A673 (cell line): ENCODE data around the gene WDR19.

Experiments used
- CTCF ChIP-seq: fragments of 300-800, 200-600 bp; sonication (generic); conservative IDR thresholded peaks from 2 replicates; pipeline ENCODE4 v1.5.1; 2017; ENCODE audit warnings: low read depth, mild to moderate bottlenecking, antibody characterized with exemption, low read length, moderate library complexity, mixed read lengths
- EZH2 ChIP-seq: fragments of 200-600 bp; sonication (generic); IDR thresholded peaks from 2 replicates; pipeline ENCODE4 v1.6.1; 2017; ENCODE audit warnings: borderline replicate concordance, low read depth, mild to moderate bottlenecking, mixed read lengths, antibody characterized with exemption, low read length; ENCODE audit not compliant: poor library complexity, severe bottlenecking

DNA sequence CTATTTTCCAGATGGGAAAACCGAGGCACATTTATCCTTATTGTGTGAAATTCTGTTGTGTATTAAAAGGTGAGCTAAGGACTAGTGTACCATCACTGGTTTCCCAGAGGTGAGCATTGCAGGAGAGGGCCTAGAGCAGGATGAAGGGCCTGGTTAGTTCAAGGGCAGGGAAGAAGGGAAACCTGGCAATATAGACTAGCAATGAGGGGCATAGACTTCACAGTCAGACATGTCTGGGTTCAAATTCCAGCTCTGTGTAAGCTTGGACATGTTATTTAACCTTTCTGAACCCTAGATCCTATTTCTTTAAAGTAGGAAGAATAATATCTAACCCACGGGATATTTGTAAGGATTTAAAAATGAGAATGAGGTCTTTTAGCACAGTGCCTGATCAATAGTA is 50.8 kb downstream of the WDR19 start:
- no peak for TF ChIP-seq CTCF
- TF ChIP-seq EZH2 = no peak
